Right lobe of liver (tissue), 4 donors: ENCODE results near the gene HOXA9.

Experiments used
- CTCF ChIP-seq, 4 donors: fragments of 200-600 bp in 3 of 4; fragments of 450-650 bp in 1 of 4; IDR thresholded peaks; one replicate each; pipeline versions ENCODE4 v1.5.1 to v1.8.0; 2016 to 2022; ENCODE audit warnings: antibody characterized with exemption in 4 of 4, mild to moderate bottlenecking in 2 of 4
- POLR2A ChIP-seq: fragments of 450-650 bp; IDR thresholded peaks from one replicate; pipeline ENCODE4 v1.6.1; 2017; ENCODE audit warnings: antibody characterized with exemption, mild to moderate bottlenecking
- donor health status: DM: no; HTN: no; CAD: no.
- donor health status: DM: no; HTN: no; CAD: no.
- donor health status: DM: no; HTN: yes; CAD: no.

DNA sequence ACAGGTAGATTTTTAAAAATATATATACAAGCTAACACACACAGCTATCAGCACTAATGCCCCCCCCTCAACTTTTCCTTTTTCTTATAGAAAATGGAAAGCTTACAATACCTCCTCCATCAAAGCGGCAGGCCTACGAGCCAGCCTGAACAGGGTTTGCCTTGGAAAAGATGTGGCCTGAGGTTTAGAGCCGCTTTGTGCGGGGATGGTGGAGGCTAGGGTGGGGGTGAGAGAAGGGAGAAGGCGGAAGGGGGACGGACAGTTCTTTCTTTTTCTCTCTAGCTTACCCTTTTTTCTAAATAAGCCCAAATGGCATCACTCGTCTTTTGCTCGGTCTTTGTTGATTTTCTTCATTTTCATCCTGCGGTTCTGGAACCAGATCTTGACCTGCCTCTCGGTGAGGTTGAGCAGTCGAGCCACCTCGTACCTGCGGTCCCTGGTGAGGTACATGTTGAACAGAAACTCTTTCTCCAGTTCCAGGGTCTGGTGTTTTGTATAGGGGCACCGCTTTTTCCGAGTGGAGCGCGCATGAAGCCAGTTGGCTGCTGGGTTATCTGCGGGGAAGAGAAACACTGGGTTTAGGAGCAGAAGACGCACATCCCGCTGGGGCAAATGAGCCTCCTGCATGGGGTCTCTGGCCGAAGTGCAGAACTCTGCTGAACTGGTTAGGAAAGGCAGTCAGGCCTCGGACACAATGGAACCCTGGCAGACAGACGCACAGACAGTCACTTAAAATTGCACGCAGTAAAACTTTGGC is 1.9 kb downstream of the HOXA9 start:
- no peak for TF ChIP-seq CTCF (IDR thresholded peaks at IDR 0.05)
- TF ChIP-seq POLR2A, result no peak
